Hypothalamus (tissue), 51 donors: Measurements from ENCODE around the gene ICOS.
"Not testable (repeated sequence)": the region's sequence is repeated elsewhere in the genome, so short reads cannot be mapped to it uniquely, and the experiment has no call there.

Experiments
- DNase-seq, 51 donors: peaks; one replicate each; lab custom pipeline; 2025; lab: John Stamatoyannopoulos, UW

Gene ICOS

DNA sequence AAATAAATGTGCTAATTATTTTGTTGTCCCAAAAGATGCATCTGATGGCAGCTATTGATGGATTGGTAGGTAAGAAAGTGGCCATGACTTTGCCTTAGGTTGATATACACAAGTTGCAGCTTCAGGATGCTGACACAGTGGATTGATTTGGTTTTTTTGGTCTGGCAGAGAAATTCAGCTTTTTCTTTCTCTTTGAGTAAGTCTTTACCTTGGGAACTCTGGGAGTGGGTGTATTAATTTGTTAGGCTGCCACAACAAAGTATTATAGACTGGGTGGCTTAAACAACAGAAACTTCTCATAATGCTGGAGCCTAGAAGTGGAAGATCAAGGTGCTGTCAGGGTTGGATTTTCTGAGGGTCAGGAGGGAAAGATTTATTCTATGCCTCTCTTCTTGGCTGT is 19.8 kb upstream of the ICOS start:
- DNase-seq, result no peak

- peak in 1 of 51 donors; percentile 9 for DNase-seq
These were observed 18.3 kb upstream of the ICOS start for GRCh38 chr2:203918264-203918663.

DNA sequence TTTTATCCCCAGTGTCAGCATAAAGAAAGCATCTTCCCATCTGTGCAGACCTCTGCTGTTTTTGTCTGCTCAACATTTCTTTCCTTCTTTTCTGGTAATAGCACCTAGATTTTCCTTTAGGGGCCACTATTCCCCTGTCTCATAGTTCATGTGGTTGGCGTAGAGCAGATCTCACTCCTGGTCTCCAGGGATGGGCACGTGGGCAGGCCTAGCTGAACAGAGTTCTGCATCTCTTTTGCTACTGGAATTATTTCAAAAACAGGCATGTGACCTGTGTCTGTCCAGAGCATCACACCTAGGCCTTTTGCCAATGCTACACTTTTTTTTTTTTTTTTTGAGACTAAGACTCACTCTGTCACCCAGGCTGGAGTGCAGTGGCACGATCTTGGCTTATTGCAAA is 17.7 kb upstream of the ICOS start:
- DNase-seq, result no peak

DNA sequence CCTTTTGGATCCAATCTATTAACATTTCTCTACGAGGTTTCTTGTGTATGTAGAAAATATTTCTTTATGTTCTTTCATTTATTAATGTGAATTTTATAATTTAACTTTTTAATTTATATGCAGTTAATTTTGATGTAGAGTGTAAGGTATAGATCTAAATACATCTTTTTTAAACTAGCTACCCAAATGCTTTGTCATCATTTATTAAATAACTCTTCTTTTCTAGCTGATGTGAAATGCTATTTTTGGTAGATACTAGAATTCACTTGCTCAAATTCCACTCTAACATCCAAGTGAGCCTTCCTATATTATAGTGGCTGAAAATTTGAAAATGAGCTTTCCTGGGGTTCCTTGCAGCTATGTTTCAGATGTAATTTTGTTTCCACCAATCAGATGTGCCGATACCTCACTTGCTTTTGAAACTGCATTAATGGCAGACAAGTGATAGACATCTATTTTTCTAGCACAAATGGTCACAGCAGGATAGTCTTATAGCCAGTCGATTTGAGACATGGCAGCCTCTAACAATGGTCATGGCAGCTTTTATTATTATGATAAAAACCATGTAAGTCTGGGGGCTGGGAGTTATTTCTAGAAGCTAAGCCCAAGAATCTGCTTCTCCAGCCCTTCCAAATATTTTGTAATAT is 10.9 kb upstream of the ICOS start:
- DNase-seq, result no peak

DNA sequence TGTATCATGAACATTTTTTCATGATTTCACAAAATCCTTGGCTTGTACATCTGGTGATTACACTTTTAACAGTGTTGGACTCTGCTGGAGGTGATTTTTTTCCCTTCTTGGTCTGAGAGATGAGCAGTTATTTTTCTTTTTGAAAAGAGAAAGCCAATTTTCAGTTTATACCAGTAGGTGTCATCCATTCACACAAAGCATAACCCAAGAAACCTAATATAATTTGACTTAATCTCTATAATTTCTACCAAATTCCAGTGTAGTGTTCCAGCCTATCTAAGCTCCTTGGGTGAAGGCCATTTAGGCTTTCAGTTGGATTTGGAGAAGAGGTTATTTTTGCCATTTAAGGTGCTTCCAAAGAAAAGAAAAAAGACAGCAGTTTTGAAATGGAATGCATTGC is 7.7 kb upstream of the ICOS start:
- no peak for DNase-seq

DNA sequence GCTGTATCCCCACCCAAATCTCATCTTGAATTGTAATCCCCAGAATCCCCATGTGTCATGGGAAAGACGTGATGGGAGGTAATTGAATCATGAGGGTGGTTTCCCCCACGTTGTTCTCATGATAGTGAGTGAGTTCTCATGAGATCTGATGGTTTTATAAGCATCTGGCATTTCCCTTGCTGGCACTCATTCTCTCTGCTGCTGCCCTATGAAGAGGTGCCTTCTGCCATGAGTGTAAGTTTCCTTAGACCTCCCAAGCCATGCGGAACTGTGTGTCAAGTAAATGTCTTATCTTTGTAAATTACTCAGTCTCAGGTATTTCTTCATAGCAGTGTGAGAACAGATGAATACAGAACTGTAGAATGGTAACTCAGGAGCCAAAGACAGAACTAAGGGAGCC is 5.3 kb upstream of the ICOS start:
- not testable (repeated sequence) for DNase-seq

GRCh38 chr2:203934041-203934492 is 2.5 kb upstream of the ICOS start:
- DNase-seq, result no peak

- no peak for DNase-seq
These were observed 1.7 kb upstream of the ICOS start for GRCh38 chr2:203934711-203935438.

DNA sequence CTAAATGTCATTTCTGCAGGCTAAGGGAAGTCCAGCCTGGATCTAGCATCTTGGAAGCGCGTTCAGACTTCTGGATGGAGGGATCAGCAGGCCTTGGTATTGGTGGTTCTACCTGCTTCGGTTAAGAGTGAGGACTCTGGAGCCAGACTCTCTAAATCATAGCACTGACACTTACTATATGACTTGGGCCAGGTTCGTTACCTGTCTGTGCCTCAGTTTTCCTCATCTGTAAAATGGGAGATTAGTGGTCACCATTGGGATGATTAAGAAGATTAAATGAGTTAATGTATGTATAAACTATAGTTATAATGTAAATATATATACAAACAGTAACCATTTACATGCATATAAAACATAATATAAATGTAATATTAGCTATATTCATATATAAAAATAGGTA is 995 bp upstream of the ICOS start:
- DNase-seq, result no peak

DNA sequence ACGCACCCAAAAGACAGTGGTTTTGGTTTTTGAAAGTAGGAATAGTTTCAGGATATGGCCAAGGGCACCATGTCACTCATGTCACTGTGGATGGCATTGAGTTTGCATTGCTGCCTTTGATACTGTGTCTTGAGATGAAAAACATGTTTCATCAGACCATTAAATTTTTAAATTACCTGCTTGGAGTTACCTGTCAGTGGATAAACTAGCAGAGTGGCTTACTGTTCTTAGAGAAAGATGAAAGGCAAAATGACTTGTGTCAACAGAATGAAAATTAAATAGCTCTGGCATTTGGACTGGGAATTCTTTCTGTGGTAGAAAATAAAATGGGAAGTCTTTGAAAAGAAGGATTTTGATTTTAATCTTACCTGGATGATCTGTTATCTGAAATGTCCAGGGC is 386 bp downstream of the ICOS start:
- DNase-seq, result no peak

GRCh38 chr2:203937788-203938187 is 1.2 kb downstream of the ICOS start:
- no peak for DNase-seq

- DNase-seq, result no peak
These were observed 3.5 kb downstream of the ICOS start for GRCh38 chr2:203940039-203940438.

GRCh38 chr2:203943493-203944382 is 7.2 kb downstream of the ICOS start:
- not testable (repeated sequence) for DNase-seq

DNA sequence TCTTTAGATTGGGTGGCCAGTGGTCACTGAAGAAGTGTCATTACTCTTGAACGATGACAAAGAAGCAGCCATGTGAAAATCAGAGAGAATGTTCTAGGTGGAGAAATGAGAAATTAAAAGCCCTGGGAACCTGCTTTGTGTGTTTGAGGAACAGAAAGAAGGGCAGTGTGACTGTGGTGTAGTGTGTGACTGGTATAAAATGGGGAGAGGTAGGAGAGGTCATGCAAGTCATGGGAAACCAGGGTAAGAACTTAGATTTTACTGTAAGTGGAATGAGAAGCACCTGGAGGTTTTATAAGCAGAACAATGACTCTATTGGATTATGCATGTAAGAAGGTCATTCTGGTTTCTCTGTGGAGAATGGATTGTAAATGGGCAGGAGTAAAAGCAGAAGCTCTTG is 12.2 kb downstream of the ICOS start:
- DNase-seq, result no peak

- no peak for DNase-seq
These were observed 12.7 kb downstream of the ICOS start for GRCh38 chr2:203949228-203949627.

GRCh38 chr2:203951366-203951902 is 14.9 kb downstream of the ICOS start:
- no peak for DNase-seq

DNA sequence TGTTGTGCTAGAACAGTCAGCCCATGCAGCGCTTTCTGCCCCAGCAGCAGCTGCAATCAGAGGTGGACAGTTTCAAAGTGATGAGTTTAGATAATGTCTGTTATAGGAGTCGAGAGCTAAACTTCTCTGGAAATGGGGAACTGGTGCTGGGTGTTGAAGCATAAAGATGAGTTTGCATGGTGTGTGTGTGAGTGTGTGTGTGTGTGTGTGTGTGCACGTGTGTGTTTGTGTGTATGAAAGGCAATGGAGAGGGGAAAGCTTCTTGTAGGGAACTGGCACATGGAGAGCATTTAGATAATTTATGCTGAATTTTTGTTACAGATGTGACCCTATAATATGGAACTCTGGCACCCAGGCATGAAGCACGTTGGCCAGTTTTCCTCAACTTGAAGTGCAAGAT is 22.7 kb downstream of the ICOS start:
- DNase-seq, result no peak

GRCh38 chr2:203959672-203960071 is 23.1 kb downstream of the ICOS start:
- no peak for DNase-seq

DNA sequence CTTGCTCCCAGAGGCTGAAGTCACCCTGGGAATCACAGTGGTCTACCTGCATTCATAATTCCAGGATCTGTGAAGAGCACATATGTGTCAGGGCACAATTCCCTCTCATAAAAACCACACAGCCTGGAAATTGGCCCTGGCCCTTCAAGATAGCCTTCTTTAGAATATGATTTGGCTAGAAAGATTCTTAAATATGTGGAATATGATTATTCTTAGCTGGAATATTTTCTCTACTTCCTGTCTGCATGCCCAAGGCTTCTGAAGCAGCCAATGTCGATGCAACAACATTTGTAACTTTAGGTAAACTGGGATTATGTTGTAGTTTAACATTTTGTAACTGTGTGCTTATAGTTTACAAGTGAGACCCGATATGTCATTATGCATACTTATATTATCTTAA is 24.2 kb downstream of the ICOS start:
- DNase-seq, result no peak

GRCh38 chr2:203965190-203965589 is 28.6 kb downstream of the ICOS start:
- not testable (repeated sequence) for DNase-seq

- no peak for DNase-seq
These were observed 34.7 kb downstream of the ICOS start for GRCh38 chr2:203971251-203971650.
